Loucy (cell line): ENCODE data around the gene SOHLH1.

Experiments used
- H2AFZ ChIP-seq: fragments of 200-600 bp; sonication (generic); 2 replicates; pipeline ENCODE4 v1.6.0; 2016; ENCODE audit warnings: antibody characterized with exemption, mild to moderate bottlenecking, low read length, moderate library complexity
- H3F3A ChIP-seq: fragments of 200-600 bp; 2 replicates; pipeline ENCODE4 v1.6.0; 2016; ENCODE audit warnings: antibody characterized with exemption, low read depth, mild to moderate bottlenecking
- H3K27me3 ChIP-seq: fragments of 200-600 bp; sonication (generic); 2 replicates; pipeline ENCODE4 v1.6.1; 2014; ENCODE audit warnings: low read length, mild to moderate bottlenecking; ENCODE audit not compliant: insufficient read depth, poor library complexity, severe bottlenecking
- H3K36me3 ChIP-seq: fragments of 200-600 bp; sonication (generic); 2 replicates; pipeline ENCODE4 v1.6.1; 2016; ENCODE audit warnings: low read length; ENCODE audit not compliant: insufficient read depth
- H3K4me1 ChIP-seq: fragments of 200-600 bp; sonication (generic); 2 replicates; pipeline ENCODE4 v1.5.1; 2014; ENCODE audit warnings: low read length, mild to moderate bottlenecking; ENCODE audit not compliant: insufficient read depth, poor library complexity, severe bottlenecking
- H3K4me2 ChIP-seq: fragments of 200-600 bp; sonication (generic); 2 replicates; pipeline ENCODE4 v1.6.0; 2014; ENCODE audit warnings: antibody characterized with exemption, low read length, low read depth, mild to moderate bottlenecking; ENCODE audit not compliant: poor library complexity, severe bottlenecking
- H3K4me3 ChIP-seq: fragments of 200-600 bp; sonication (generic); 2 replicates; pipeline ENCODE4 v1.5.1; 2014; ENCODE audit warnings: low read length, mild to moderate bottlenecking, mixed read lengths; ENCODE audit not compliant: poor library complexity, severe bottlenecking
- H3K79me2 ChIP-seq: fragments of 200-600 bp; sonication (generic); 2 replicates; pipeline ENCODE4 v1.6.1; 2014; ENCODE audit warnings: low read length; ENCODE audit not compliant: insufficient read depth
- H3K9ac ChIP-seq: fragments of 200-600 bp; sonication (generic); 2 replicates; pipeline ENCODE4 v1.6.0; 2014; ENCODE audit warnings: mild to moderate bottlenecking, low read depth, low read length, moderate library complexity; ENCODE audit not compliant: poor library complexity, severe bottlenecking
- H3K9me2 ChIP-seq: fragments of 200-600 bp; sonication (generic); replicated peaks from 2 replicates; pipeline ENCODE4 v1.6.1; 2016; ENCODE audit warnings: low read depth, low read length, mixed read lengths
- H3K9me3 ChIP-seq: fragments of 200-600 bp; sonication (generic); 2 replicates; pipeline ENCODE4 v1.6.1; 2014; ENCODE audit warnings: mild to moderate bottlenecking, antibody characterized with exemption, low read length, low read depth; ENCODE audit not compliant: insufficient read depth
- H4K20me1 ChIP-seq: fragments of 200-600 bp; sonication (generic); 2 replicates; pipeline ENCODE4 v1.6.0; 2014; ENCODE audit warnings: antibody characterized with exemption, low read length, mild to moderate bottlenecking; ENCODE audit not compliant: insufficient read depth, poor library complexity, severe bottlenecking
- EZH2phosphoT487 ChIP-seq: fragments of 200-600 bp; IDR thresholded peaks from 2 replicates; pipeline ENCODE4 v1.6.1; 2018; ENCODE audit warnings: antibody characterized with exemption, mild to moderate bottlenecking, moderate library complexity, borderline replicate concordance
- TF ChIP-seq, protein P1 (sequence below): fragments of 200-600 bp; sonication (generic); conservative IDR thresholded peaks from 2 replicates; pipeline ENCODE4 v1.5.1; 2014; ENCODE audit warnings: mild to moderate bottlenecking, antibody characterized with exemption, low read length

The SOHLH1 gene

GRCh38 chr9:135695642-135696041, 3.6 kb downstream of the SOHLH1 start:
- H3K36me3 ChIP-seq, result no peaks in the 10 kb centered on the region
- no peak overlapping the region for H3K4me3 ChIP-seq
- no peak overlapping the region for H3K4me2 ChIP-seq
- TF ChIP-seq, protein P1, sequence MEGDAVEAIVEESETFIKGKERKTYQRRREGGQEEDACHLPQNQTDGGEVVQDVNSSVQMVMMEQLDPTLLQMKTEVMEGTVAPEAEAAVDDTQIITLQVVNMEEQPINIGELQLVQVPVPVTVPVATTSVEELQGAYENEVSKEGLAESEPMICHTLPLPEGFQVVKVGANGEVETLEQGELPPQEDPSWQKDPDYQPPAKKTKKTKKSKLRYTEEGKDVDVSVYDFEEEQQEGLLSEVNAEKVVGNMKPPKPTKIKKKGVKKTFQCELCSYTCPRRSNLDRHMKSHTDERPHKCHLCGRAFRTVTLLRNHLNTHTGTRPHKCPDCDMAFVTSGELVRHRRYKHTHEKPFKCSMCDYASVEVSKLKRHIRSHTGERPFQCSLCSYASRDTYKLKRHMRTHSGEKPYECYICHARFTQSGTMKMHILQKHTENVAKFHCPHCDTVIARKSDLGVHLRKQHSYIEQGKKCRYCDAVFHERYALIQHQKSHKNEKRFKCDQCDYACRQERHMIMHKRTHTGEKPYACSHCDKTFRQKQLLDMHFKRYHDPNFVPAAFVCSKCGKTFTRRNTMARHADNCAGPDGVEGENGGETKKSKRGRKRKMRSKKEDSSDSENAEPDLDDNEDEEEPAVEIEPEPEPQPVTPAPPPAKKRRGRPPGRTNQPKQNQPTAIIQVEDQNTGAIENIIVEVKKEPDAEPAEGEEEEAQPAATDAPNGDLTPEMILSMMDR, result no peak
- no peak for TF ChIP-seq EZH2phosphoT487
- H3K27me3 ChIP-seq, result no peaks in the 10 kb centered on the region
- no peaks in the 10 kb centered on the region for H3K4me1 ChIP-seq
- no peaks in the 10 kb centered on the region; the same call in 1 of the 2 replicates for H3K9me3 ChIP-seq
- H2AFZ ChIP-seq, result no peak overlapping the region
- H3F3A ChIP-seq, result no peaks in the 10 kb centered on the region
- no peaks in the 10 kb centered on the region for H3K79me2 ChIP-seq
- no peaks in the 10 kb centered on the region for H4K20me1 ChIP-seq
- H3K9me2 ChIP-seq, result no peaks in the 10 kb centered on the region
- H3K9ac ChIP-seq, result no peak overlapping the region

DNA sequence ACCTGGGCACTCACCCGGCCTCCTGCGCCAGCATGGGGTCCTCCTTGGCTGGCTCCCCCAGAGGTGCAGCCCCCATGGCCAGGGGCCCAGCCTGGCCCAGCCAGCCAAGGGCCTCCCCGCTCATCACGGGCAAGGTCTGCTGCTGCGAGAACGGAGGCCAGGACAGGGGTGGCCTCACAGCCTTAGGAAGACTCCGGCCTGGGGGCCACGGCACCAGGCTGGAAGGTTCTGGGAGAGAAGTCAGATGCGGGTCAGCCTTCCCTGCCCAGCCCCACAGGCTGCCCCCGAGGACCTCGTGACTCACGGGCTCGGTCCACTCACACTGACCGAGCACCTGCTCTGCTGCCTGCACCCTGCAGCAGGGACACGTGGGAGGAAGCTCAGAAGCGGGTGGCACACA, 4.2 kb downstream of the SOHLH1 start:
- Histone ChIP-seq H3K4me2 (no peak overlapping the region), H3K4me3 (no peak overlapping the region), H3F3A (no peaks in the 10 kb centered on the region), H3K4me1 (no peaks in the 10 kb centered on the region), H3K9me2 (no peaks in the 10 kb centered on the region), H3K36me3 (no peaks in the 10 kb centered on the region), H3K9me3 (no peaks in the 10 kb centered on the region; the same call in 1 of the 2 replicates), H4K20me1 (no peaks in the 10 kb centered on the region), H3K27me3 (no peaks in the 10 kb centered on the region), H3K79me2 (no peaks in the 10 kb centered on the region), H2AFZ (no peak overlapping the region), H3K9ac (no peak overlapping the region)
- TF ChIP-seq EZH2phosphoT487, result no peak
- TF ChIP-seq, protein P1, result no peak

- H3K9me2 ChIP-seq, result no peaks in the 10 kb centered on the region
- H3K9ac ChIP-seq, result no peak overlapping the region
- no peak overlapping the region for H3K4me3 ChIP-seq
- no peaks in the 10 kb centered on the region for H3K36me3 ChIP-seq
- no peak overlapping the region for H3K4me2 ChIP-seq
- no peaks in the 10 kb centered on the region for H3K4me1 ChIP-seq
- no peak overlapping the region for H2AFZ ChIP-seq
- H3K79me2 ChIP-seq, result no peaks in the 10 kb centered on the region
- H4K20me1 ChIP-seq, result no peaks in the 10 kb centered on the region
- no peaks in the 10 kb centered on the region for H3K27me3 ChIP-seq
- TF ChIP-seq, protein P1, result no peak
- TF ChIP-seq EZH2phosphoT487, result no peak
- no peaks in the 10 kb centered on the region; the same call in 1 of the 2 replicates for H3K9me3 ChIP-seq
- H3F3A ChIP-seq, result no peaks in the 10 kb centered on the region
Observed at GRCh38 chr9:135694414-135694813, 4.9 kb downstream of the SOHLH1 start.
